GM19023 (cell line): ENCODE data around the gene FAM53A.

Source experiments
- ATAC-seq: cut with Tn5 transposase; IDR thresholded peaks from one replicate; pipeline ENCODE4 v1.9.1; 2021; ENCODE audit warnings: mild to moderate bottlenecking, moderate library complexity; ENCODE audit not compliant: unreplicated experiment

Gene FAM53A

GRCh38 chr4:1595789-1596325 lies 88.3 kb downstream of the FAM53A start:
- no peak for ATAC-seq

- no peak for ATAC-seq
Measured at GRCh38 chr4:1594871-1595788, 89.0 kb downstream of the FAM53A start.

- ATAC-seq: no peak
Measured at GRCh38 chr4:1593881-1594345, 90.2 kb downstream of the FAM53A start.

- no peak for ATAC-seq
Measured at GRCh38 chr4:1593458-1593857, 90.7 kb downstream of the FAM53A start.

- no peak for ATAC-seq
Measured at GRCh38 chr4:1592709-1593417, 91.2 kb downstream of the FAM53A start.

- ATAC-seq: no peak
Measured at GRCh38 chr4:1592068-1592708, 91.9 kb downstream of the FAM53A start.

GRCh38 chr4:1591107-1591506 lies 93.0 kb downstream of the FAM53A start:
- no peak for ATAC-seq

GRCh38 chr4:1590244-1590643 lies 93.9 kb downstream of the FAM53A start:
- ATAC-seq: no peak
